ENCODE results near the gene ANKRD13D. TPM values are rescaled to one million over a fixed set of nuclear protein-coding genes. Genes with fewer than 3 reads are reported as not detected.

The ANKRD13D gene
- total and polyA plus RNA-seq, 5 donors from 2014 or later, result 9.5 to 158 (median 12.7) TPM

DNA sequence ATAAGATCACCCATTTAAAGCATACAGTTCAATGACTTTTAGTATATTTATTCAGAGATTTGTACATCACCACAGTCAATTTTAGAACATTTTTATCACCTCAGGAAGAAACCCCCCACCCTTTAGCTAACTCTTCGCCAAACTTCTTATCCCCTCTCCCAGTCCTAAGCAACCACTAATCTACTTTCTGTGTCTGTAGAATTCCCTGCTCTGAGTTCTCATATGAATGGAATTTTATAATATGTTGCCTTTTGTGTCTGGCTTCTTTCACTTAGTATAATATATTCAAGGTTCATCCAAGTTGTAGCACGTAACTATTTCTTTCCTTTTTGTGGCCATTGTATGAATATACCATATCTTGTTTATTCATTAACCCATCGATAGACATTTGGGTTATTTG, 3.6 kb downstream of the ANKRD13D start:
- peaks cover 27% of the 10 kb centered on the region for H3K36me3 Mint-ChIP-seq
- H3K27me3 Mint-ChIP-seq, result peaks cover 4% of the 10 kb centered on the region
- H3K27ac Mint-ChIP-seq, result peak overlapping the region; percentile 5 to 37 (median 13)
- Histone ChIP-seq H3K9me3 (ENCODE audit: control insufficient read depth in 2 of 2, low read length in 2 of 2) (peaks cover 6 to 11% of the 10 kb centered on the region in 2 experiments), H3K27ac (ENCODE audit: insufficient read depth, low read length, poor library complexity, severe bottlenecking) (peak overlapping the region; percentile 51), H3K4me3 (ENCODE audit: low read depth, low read length) (peak overlapping the region; percentile 41), H3K27me3 (ENCODE audit: control insufficient read depth, insufficient read depth, low read length) (no peaks in the 10 kb centered on the region), H3K36me3 (ENCODE audit: control insufficient read depth, insufficient read depth, low read length) (peaks cover 50% of the 10 kb centered on the region), H3K4me1 (ENCODE audit: control insufficient read depth, insufficient read depth, low read length, poor library complexity, severe bottlenecking) (peaks cover 55% of the 10 kb centered on the region)
- DNase-seq, result no peak
- H3K9me3 Mint-ChIP-seq, result peaks cover 0 to 12% (median 2%) of the 10 kb centered on the region in 7 donors
- no peak for ATAC-seq (ENCODE audit: low read depth in 2 of 2)
- peak overlapping the region; percentile 61 to 95 (median 75) for H3K4me3 Mint-ChIP-seq
- peaks cover 18 to 57% (median 34%) of the 10 kb centered on the region in 4 donors for H3K4me1 Mint-ChIP-seq

DNA sequence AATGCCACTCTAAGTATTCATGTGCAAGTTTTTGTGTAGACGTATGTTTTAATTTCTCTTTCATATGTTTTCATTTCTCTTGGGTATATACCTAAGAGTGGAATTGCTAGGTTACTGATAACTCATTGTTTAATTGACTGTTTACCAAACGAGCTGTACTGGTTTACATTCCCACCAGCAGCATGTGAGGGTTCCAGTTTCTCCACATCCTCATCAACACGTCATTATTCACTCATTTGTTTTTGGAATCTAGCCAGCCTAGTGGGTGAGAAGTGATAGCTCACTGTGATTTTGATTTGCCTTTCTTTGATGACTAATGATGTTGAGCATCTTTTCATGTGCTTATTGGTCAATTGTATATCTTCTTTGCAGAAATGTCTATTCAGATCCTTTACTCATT, 4.0 kb downstream of the ANKRD13D start:
- H3K27me3 ChIP-seq (ENCODE audit: control insufficient read depth, insufficient read depth, low read length), result no peaks in the 10 kb centered on the region

DNA sequence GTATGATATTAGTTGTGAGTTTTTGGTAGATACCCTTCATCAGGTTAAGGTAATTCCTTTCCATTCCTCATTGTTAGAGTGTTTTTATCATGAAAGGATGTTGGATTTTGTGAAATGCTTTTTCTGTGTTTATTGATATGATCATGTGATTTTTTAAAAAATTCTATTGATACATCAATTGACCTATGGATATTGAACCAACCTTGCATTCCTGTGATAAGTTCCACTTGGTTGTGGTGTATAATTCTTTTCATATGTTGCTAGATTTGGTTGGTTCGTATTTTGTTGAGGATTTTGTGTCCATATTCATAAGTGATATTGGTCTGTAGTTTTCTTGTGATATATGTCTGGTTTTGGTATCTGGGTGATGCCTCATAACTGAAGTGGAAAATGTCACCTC, 6.7 kb downstream of the ANKRD13D start:
- peak overlapping the region in 1 of 4 donors; percentile 48 for H3K4me3 Mint-ChIP-seq
- peak overlapping the region in 1 of 3 donors; percentile 85 for H3K27ac Mint-ChIP-seq
- no peaks in the 10 kb centered on the region for H3K27me3 ChIP-seq (ENCODE audit: control insufficient read depth, insufficient read depth, low read length)
- peaks cover 4% of the 10 kb centered on the region for H3K27me3 Mint-ChIP-seq
- H3K9me3 ChIP-seq (ENCODE audit: control insufficient read depth in 2 of 2, low read length in 2 of 2), result peaks cover 6 to 11% of the 10 kb centered on the region in 2 experiments
- ATAC-seq (ENCODE audit: low read depth in 2 of 2) (no peak), DNase-seq (peak in 1 of 3 donors; percentile 40)
- peaks cover 23 to 50% (median 36%) of the 10 kb centered on the region in 4 donors for H3K4me1 Mint-ChIP-seq
- no peak overlapping the region for H3K27ac ChIP-seq (ENCODE audit: insufficient read depth, low read length, poor library complexity, severe bottlenecking)
- peaks cover 71% of the 10 kb centered on the region for H3K36me3 ChIP-seq (ENCODE audit: control insufficient read depth, insufficient read depth, low read length)
- no peak overlapping the region for H3K4me3 ChIP-seq (ENCODE audit: low read depth, low read length)
- H3K9me3 Mint-ChIP-seq, result peaks cover 0 to 12% (median 2%) of the 10 kb centered on the region in 7 donors
- peaks cover 35% of the 10 kb centered on the region for H3K36me3 Mint-ChIP-seq
- H3K4me1 ChIP-seq (ENCODE audit: control insufficient read depth, insufficient read depth, low read length, poor library complexity, severe bottlenecking), result peaks cover 38% of the 10 kb centered on the region

More for the DNA sequence above, 4.0 kb downstream of the ANKRD13D start:
- H3K27ac ChIP-seq (ENCODE audit: insufficient read depth, low read length, poor library complexity, severe bottlenecking), result peak overlapping the region; percentile 51
- Mint-ChIP-seq H3K4me1 (peaks cover 18 to 55% (median 33%) of the 10 kb centered on the region in 4 donors), H3K27me3 (peaks cover 4% of the 10 kb centered on the region), H3K4me3 (peak overlapping the region; percentile 61 to 95 (median 75)), H3K9me3 (peaks cover 0 to 12% (median 2%) of the 10 kb centered on the region in 7 donors), H3K27ac (peak overlapping the region in 2 of 3 donors; percentile 13 to 50), H3K36me3 (peaks cover 27% of the 10 kb centered on the region)
- ATAC-seq (ENCODE audit: low read depth in 2 of 2) (no peak), DNase-seq (no peak)
- H3K4me3 ChIP-seq (ENCODE audit: low read depth, low read length), result peak overlapping the region; percentile 41
- H3K9me3 ChIP-seq (ENCODE audit: control insufficient read depth in 2 of 2, low read length in 2 of 2), result peaks cover 6 to 11% of the 10 kb centered on the region in 2 experiments
- H3K36me3 ChIP-seq (ENCODE audit: control insufficient read depth, insufficient read depth, low read length), result peaks cover 51% of the 10 kb centered on the region
- H3K4me1 ChIP-seq (ENCODE audit: control insufficient read depth, insufficient read depth, low read length, poor library complexity, severe bottlenecking), result peaks cover 51% of the 10 kb centered on the region

DNA sequence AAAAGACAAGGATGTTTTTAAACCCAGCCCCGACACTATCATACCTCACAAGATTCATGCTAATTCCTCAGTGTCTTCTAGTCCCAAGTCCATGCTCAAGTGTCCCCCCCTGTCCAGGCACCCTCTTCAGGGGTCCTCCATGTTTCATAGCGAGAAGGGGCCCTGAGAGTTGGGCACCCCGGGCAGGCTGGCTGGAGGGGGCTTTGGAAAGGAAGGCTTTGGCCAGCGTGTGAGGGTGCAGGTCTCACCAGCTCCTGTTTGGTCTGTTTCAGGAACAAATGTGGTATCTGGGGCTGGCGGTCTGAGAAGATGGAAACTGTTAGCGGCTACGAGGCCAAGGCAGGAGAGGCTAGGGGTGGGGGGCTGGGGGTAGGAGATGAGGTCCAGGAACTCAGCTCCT, 9.7 kb downstream of the ANKRD13D start:
- peak overlapping the region in 2 of 3 donors; percentile 2 to 78 for H3K27ac Mint-ChIP-seq
- H3K9me3 ChIP-seq (ENCODE audit: control insufficient read depth in 2 of 2, low read length in 2 of 2), result peaks cover 6 to 11% of the 10 kb centered on the region in 2 experiments
- H3K27me3 ChIP-seq (ENCODE audit: control insufficient read depth, insufficient read depth, low read length), result no peaks in the 10 kb centered on the region
- no peak for DNase-seq
- no peak overlapping the region for H3K27ac ChIP-seq (ENCODE audit: insufficient read depth, low read length, poor library complexity, severe bottlenecking)
- peaks cover 61% of the 10 kb centered on the region for H3K36me3 ChIP-seq (ENCODE audit: control insufficient read depth, insufficient read depth, low read length)
- no peak for ATAC-seq (ENCODE audit: low read depth in 2 of 2)
- peaks cover 0 to 12% (median 2%) of the 10 kb centered on the region in 7 donors for H3K9me3 Mint-ChIP-seq
- H3K4me3 ChIP-seq (ENCODE audit: low read depth, low read length), result no peak overlapping the region
- peaks cover 27% of the 10 kb centered on the region for H3K36me3 Mint-ChIP-seq
- peaks cover 14 to 37% (median 26%) of the 10 kb centered on the region in 4 donors for H3K4me1 Mint-ChIP-seq
- H3K27me3 Mint-ChIP-seq, result no peaks in the 10 kb centered on the region
- H3K4me1 ChIP-seq (ENCODE audit: control insufficient read depth, insufficient read depth, low read length, poor library complexity, severe bottlenecking), result peaks cover 21% of the 10 kb centered on the region
- H3K4me3 Mint-ChIP-seq, result peak overlapping the region in 2 of 4 donors; percentile 18 to 44

GRCh38 chr11:67299471-67300191, 10.5 kb downstream of the ANKRD13D start:
- peaks cover 53% of the 10 kb centered on the region for H3K36me3 ChIP-seq (ENCODE audit: control insufficient read depth, insufficient read depth, low read length)
- peaks cover 23% of the 10 kb centered on the region for H3K36me3 Mint-ChIP-seq
- peaks cover 0 to 12% (median 2%) of the 10 kb centered on the region in 7 donors for H3K9me3 Mint-ChIP-seq
- no peak overlapping the region for H3K4me3 ChIP-seq (ENCODE audit: low read depth, low read length)
- H3K27ac ChIP-seq (ENCODE audit: insufficient read depth, low read length, poor library complexity, severe bottlenecking), result no peak overlapping the region
- peaks cover 6 to 11% of the 10 kb centered on the region in 2 experiments for H3K9me3 ChIP-seq (ENCODE audit: control insufficient read depth in 2 of 2, low read length in 2 of 2)
- no peaks in the 10 kb centered on the region for H3K27me3 Mint-ChIP-seq
- no peak overlapping the region for H3K27ac Mint-ChIP-seq
- ATAC-seq (ENCODE audit: low read depth in 2 of 2) (no peak), DNase-seq (no peak)
- peak overlapping the region in 1 of 4 donors; percentile 35 for H3K4me3 Mint-ChIP-seq
- peaks cover 25% of the 10 kb centered on the region for H3K4me1 ChIP-seq (ENCODE audit: control insufficient read depth, insufficient read depth, low read length, poor library complexity, severe bottlenecking)
- peaks cover 9 to 35% (median 24%) of the 10 kb centered on the region in 4 donors for H3K4me1 Mint-ChIP-seq
- H3K27me3 ChIP-seq (ENCODE audit: control insufficient read depth, insufficient read depth, low read length), result no peaks in the 10 kb centered on the region

- no peak for ATAC-seq (ENCODE audit: low read depth in 2 of 2)
- Histone ChIP-seq H3K4me3 (ENCODE audit: low read depth, low read length) (no peak overlapping the region), H3K36me3 (ENCODE audit: control insufficient read depth, insufficient read depth, low read length) (peaks cover 51% of the 10 kb centered on the region), H3K9me3 (ENCODE audit: control insufficient read depth in 2 of 2, low read length in 2 of 2) (peaks cover 6 to 11% of the 10 kb centered on the region in 2 experiments), H3K27me3 (ENCODE audit: control insufficient read depth, insufficient read depth, low read length) (no peaks in the 10 kb centered on the region), H3K4me1 (ENCODE audit: control insufficient read depth, insufficient read depth, low read length, poor library complexity, severe bottlenecking) (peaks cover 27% of the 10 kb centered on the region), H3K27ac (ENCODE audit: insufficient read depth, low read length, poor library complexity, severe bottlenecking) (no peak overlapping the region)
- no peak for DNase-seq
- Mint-ChIP-seq H3K27ac (no peak overlapping the region), H3K36me3 (peaks cover 23% of the 10 kb centered on the region), H3K27me3 (no peaks in the 10 kb centered on the region), H3K4me3 (peak overlapping the region in 3 of 4 donors; percentile 5 to 63 (median 35)), H3K4me1 (peaks cover 9 to 38% (median 28%) of the 10 kb centered on the region in 4 donors), H3K9me3 (peaks cover 0 to 12% (median 2%) of the 10 kb centered on the region in 7 donors)
Measured at GRCh38 chr11:67300256-67300755, 11.2 kb downstream of the ANKRD13D start.

DNA sequence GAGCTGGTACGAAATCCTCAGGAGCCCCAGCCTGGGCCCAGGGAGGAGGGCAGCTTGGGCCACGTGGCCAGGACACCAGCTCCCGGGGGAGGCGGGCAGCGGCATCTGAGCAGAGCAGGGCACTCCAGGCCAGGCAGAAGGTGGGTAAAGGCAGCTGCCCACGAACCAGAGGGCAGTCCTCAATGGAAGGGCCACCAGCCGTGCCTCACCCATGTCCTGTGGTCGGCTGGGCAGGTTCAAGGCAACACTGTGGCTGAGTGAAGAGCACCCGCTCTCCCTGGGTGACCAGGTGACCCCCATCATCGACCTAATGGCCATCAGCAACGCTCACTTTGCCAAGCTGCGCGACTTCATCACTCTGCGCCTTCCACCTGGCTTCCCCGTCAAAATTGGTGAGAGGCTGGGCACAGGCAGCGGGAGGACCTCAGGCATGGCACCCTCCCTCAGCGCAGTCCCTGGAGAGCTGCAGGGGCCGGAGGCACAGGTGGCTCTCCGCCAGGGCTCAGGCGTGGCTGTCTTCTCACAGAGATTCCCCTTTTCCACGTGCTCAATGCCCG, 11.7 kb downstream of the ANKRD13D start:
- H3K9me3 Mint-ChIP-seq, result peaks cover 0 to 10% (median 2%) of the 10 kb centered on the region in 7 donors
- H3K36me3 Mint-ChIP-seq, result peaks cover 25% of the 10 kb centered on the region
- peaks cover 46% of the 10 kb centered on the region for H3K36me3 ChIP-seq (ENCODE audit: control insufficient read depth, insufficient read depth, low read length)
- peaks cover 3 to 6% of the 10 kb centered on the region in 2 experiments for H3K9me3 ChIP-seq (ENCODE audit: control insufficient read depth in 2 of 2, low read length in 2 of 2)
- H3K27ac Mint-ChIP-seq, result peak overlapping the region in 1 of 3 donors; percentile 43
- H3K27me3 Mint-ChIP-seq, result no peaks in the 10 kb centered on the region
- peaks cover 9 to 42% (median 30%) of the 10 kb centered on the region in 4 donors for H3K4me1 Mint-ChIP-seq
- ATAC-seq (ENCODE audit: low read depth in 2 of 2), result no peak
- H3K4me3 Mint-ChIP-seq, result peak overlapping the region in 1 of 4 donors; percentile 35
- H3K4me3 ChIP-seq (ENCODE audit: low read depth, low read length), result no peak overlapping the region
- DNase-seq, result no peak
- no peaks in the 10 kb centered on the region for H3K27me3 ChIP-seq (ENCODE audit: control insufficient read depth, insufficient read depth, low read length)
- H3K4me1 ChIP-seq (ENCODE audit: control insufficient read depth, insufficient read depth, low read length, poor library complexity, severe bottlenecking), result peaks cover 27% of the 10 kb centered on the region
- no peak overlapping the region for H3K27ac ChIP-seq (ENCODE audit: insufficient read depth, low read length, poor library complexity, severe bottlenecking)

Measured in CD4-positive, CD25-positive, alpha-beta regulatory T cell (primary cell).